ENCODE measurements around the gene ACKR3. TPM values are rescaled to one million over a fixed set of nuclear protein-coding genes. Genes with fewer than 3 reads are reported as not detected.

Gene ACKR3
- total RNA-seq, 1 experiment from 2014 or later = not detected

GRCh38 chr2:236568922-236569572, 578 bp upstream of the ACKR3 start:
- no peak for DNase-seq (ENCODE audit: low read depth)

GRCh38 chr2:236570081-236570868, 650 bp downstream of the ACKR3 start:
- DNase-seq (ENCODE audit: low read depth) = no peak

GRCh38 chr2:236571145-236571544, 1.5 kb downstream of the ACKR3 start:
- no peak for DNase-seq (ENCODE audit: low read depth)

GRCh38 chr2:236572482-236572881, 2.9 kb downstream of the ACKR3 start:
- no peak for DNase-seq (ENCODE audit: low read depth)

- no peak for DNase-seq (ENCODE audit: low read depth)
These were observed 3.7 kb downstream of the ACKR3 start for GRCh38 chr2:236573066-236573929.

GRCh38 chr2:236574000-236574399, 4.4 kb downstream of the ACKR3 start:
- no peak for DNase-seq (ENCODE audit: low read depth)

- DNase-seq (ENCODE audit: low read depth) = no peak
These were observed 5.0 kb downstream of the ACKR3 start for GRCh38 chr2:236574424-236575145.

GRCh38 chr2:236575510-236575909, 5.9 kb downstream of the ACKR3 start:
- no peak for DNase-seq (ENCODE audit: low read depth)

GRCh38 chr2:236576087-236576486, 6.5 kb downstream of the ACKR3 start:
- DNase-seq (ENCODE audit: low read depth) = no peak

- no peak for DNase-seq (ENCODE audit: low read depth)
These were observed 7.3 kb downstream of the ACKR3 start for GRCh38 chr2:236576953-236577352.

- DNase-seq (ENCODE audit: low read depth) = no peak
These were observed 8.1 kb downstream of the ACKR3 start for GRCh38 chr2:236577481-236578410.

- no peak for DNase-seq (ENCODE audit: low read depth)
These were observed 8.8 kb downstream of the ACKR3 start for GRCh38 chr2:236578411-236578846.

GRCh38 chr2:236579048-236579745, 9.6 kb downstream of the ACKR3 start:
- DNase-seq (ENCODE audit: low read depth) = no peak

GRCh38 chr2:236579746-236580315, 10.2 kb downstream of the ACKR3 start:
- DNase-seq (ENCODE audit: low read depth) = no peak

GRCh38 chr2:236580746-236581355, 11.2 kb downstream of the ACKR3 start:
- DNase-seq (ENCODE audit: low read depth) = no peak

GRCh38 chr2:236581546-236581945, 11.9 kb downstream of the ACKR3 start:
- no peak for DNase-seq (ENCODE audit: low read depth)

- no peak for DNase-seq (ENCODE audit: low read depth)
These were observed 13.3 kb downstream of the ACKR3 start for GRCh38 chr2:236582968-236583367.

GRCh38 chr2:236583621-236584203, 14.1 kb downstream of the ACKR3 start:
- DNase-seq (ENCODE audit: low read depth) = no peak

Measured in LHCN-M2 (cell line).